K562 (cell line): Measurements from ENCODE around the gene C6orf47. TPM values are rescaled to one million over a fixed set of nuclear protein-coding genes. Genes with fewer than 3 reads are reported as not detected.

ENCODE experiments used
- BCLAF1 ChIP-seq, 2 experiments: fragments of 450-650 bp in 1 of 2; IDR thresholded peaks; 2 replicates each; pipeline ENCODE4 v1.6.1; 2011 to 2017; ENCODE audit warnings: low read depth in 2 of 2, antibody characterized with exemption in 1 of 2, borderline replicate concordance in 1 of 2, low read length in 1 of 2, mild to moderate bottlenecking in 1 of 2, mixed read lengths in 1 of 2; ENCODE audit not compliant: control insufficient read depth in 1 of 2
- CC2D1A ChIP-seq: fragments of 450-650 bp; IDR thresholded peaks from 2 replicates; pipeline ENCODE4 v1.6.1; 2017; ENCODE audit warnings: mild to moderate bottlenecking
- DEAF1 ChIP-seq: fragments of 450-650 bp; formaldehyde crosslinking; IDR thresholded peaks from 2 replicates; pipeline ENCODE4 v1.4.0; 2020; ENCODE audit warnings: mild to moderate bottlenecking, moderate library complexity
- E2F3 ChIP-seq: fragments of 250-450 bp; sonication (Bioruptor Pico); IDR thresholded peaks from 2 replicates; pipeline ENCODE4 v1.4.0; 2020; ENCODE audit warnings: mild to moderate bottlenecking
- E2F6 ChIP-seq, 2 experiments: IDR thresholded peaks; 2 replicates each; pipeline ENCODE4 v1.6.1; 2011; ENCODE audit warnings: borderline replicate concordance in 1 of 2, control low read depth in 1 of 2, low read depth in 1 of 2, low read length in 1 of 2, mild to moderate bottlenecking in 1 of 2, mixed read lengths in 1 of 2, moderate library complexity in 1 of 2; ENCODE audit not compliant: insufficient read depth in 1 of 2, insufficient read length in 1 of 2, poor library complexity in 1 of 2, severe bottlenecking in 1 of 2; ENCODE audit errors: extremely low read depth in 1 of 2
- FOSL1 ChIP-seq: fragments of 200-800 bp; sonication (Bioruptor generic); conservative IDR thresholded peaks from 2 replicates; pipeline ENCODE4 v1.6.1; 2016; ENCODE audit warnings: missing genetic modification characterization, missing compliant biosample characterization
- HINFP ChIP-seq: fragments of 450-650 bp; conservative IDR thresholded peaks from 2 replicates; pipeline ENCODE4 v1.6.1; 2016; ENCODE audit warnings: missing genetic modification characterization, low read depth, mild to moderate bottlenecking, control low read depth, missing compliant biosample characterization
- KDM2B ChIP-seq: fragments of 250-450 bp; sonication (Bioruptor Pico); IDR thresholded peaks from 2 replicates; pipeline ENCODE4 v1.8.0; 2021; ENCODE audit warnings: mild to moderate bottlenecking, moderate library complexity
- NR0B1 ChIP-seq: fragments of 450-650 bp; IDR thresholded peaks from one replicate; pipeline ENCODE4 v1.6.1; 2018; ENCODE audit warnings: mild to moderate bottlenecking, moderate library complexity; ENCODE audit not compliant: partially characterized antibody
- PATZ1 ChIP-seq: fragments of 250-450 bp; sonication (Bioruptor Pico); IDR thresholded peaks from 2 replicates; pipeline ENCODE4 v1.5.0; 2020; ENCODE audit warnings: mild to moderate bottlenecking, borderline replicate concordance
- TAL1 ChIP-seq: fragments of 450-650 bp; IDR thresholded peaks from 2 replicates; pipeline ENCODE4 v1.6.1; 2016; ENCODE audit warnings: mild to moderate bottlenecking
- ZFP30 ChIP-seq: fragments of 250-450 bp; sonication (Bioruptor Pico); IDR thresholded peaks from 2 replicates; pipeline ENCODE4 v1.8.0; 2022; ENCODE audit warnings: moderate library complexity, mild to moderate bottlenecking, inconsistent platforms, borderline replicate concordance
- ZNF274 ChIP-seq: IDR thresholded peaks from 2 replicates; pipeline ENCODE4 v1.6.1; 2011; ENCODE audit warnings: low read depth, mild to moderate bottlenecking, low read length, moderate library complexity, borderline replicate concordance
- ZNF316 ChIP-seq: fragments of 450-650 bp; IDR thresholded peaks from 2 replicates; pipeline ENCODE4 v1.6.1; 2016
- ZSCAN29 ChIP-seq: fragments of 450-650 bp; IDR thresholded peaks from 2 replicates; pipeline ENCODE4 v1.6.1; 2017
- polyA plus RNA-seq, 8 experiments: library from polyadenylated mRNA; depleted of rRNA in 4 of 8; stranded (reverse) in 5 of 8; unstranded in 3 of 8; fragments of >200 nt; fragmentation: Nextera tagmentation in 2 of 8; fragmentation: Illumina TruSeq in 1 of 8; extraction: Ambion mirVana in 2 of 8; extraction: Trizol in 1 of 8; gene quantifications; 2 replicates each; pipeline versions ENCODE4 v1.2.1 to v1.2.3, GENCODE V29; 2011 to 2014; ENCODE audit warnings: inconsistent platforms in 1 of 8, missing spikeins in 1 of 8
- total RNA-seq, 7 experiments: library from RNA; depleted of rRNA in 6 of 7; stranded (reverse); fragments of >200 nt in 6 of 7; fragmentation: Illumina TruSeq in 2 of 7; extraction: Trizol in 2 of 7; gene quantifications; 2 replicates each; pipeline versions ENCODE4 v1.2.1 to v1.2.3, GENCODE V29; 2011 to 2021; ENCODE audit warnings: low replicate concordance in 1 of 7

The C6orf47 gene
- total and polyA plus RNA-seq, 9 of the 15 experiments (the other 6 are each of a cell fraction or from before 2014, with no cell fraction given) = 0.14 to 43.8 (median 27.0) TPM

GRCh38 chr6:31609519-31610406 is 50.8 kb downstream of the C6orf47 start (continued):
- TF ChIP-seq FOSL1 (tag) (no peak), PATZ1 (CRISPR knock-in tag) (no peak), TAL1 (no peak), E2F3 (CRISPR knock-in tag) (no peak), ZNF274 (no peak), KDM2B (CRISPR knock-in tag) (no peak), E2F6 (IDR thresholded peaks at IDR 0.05; ENCODE audit: borderline replicate concordance in 1 of 2, extremely low read depth in 1 of 2, insufficient read depth in 1 of 2, insufficient read length in 1 of 2, low read depth in 1 of 2, low read length in 1 of 2, poor library complexity in 1 of 2, severe bottlenecking in 1 of 2) (no peak), ZNF316 (no peak), DEAF1 (CRISPR knock-in tag) (no peak), BCLAF1 (IDR thresholded peaks at IDR 0.05; ENCODE audit: borderline replicate concordance in 1 of 2, control insufficient read depth in 1 of 2, low read depth in 2 of 2, low read length in 1 of 2) (no peak), ZSCAN29 (no peak), HINFP (tag) (no peak), CC2D1A (no peak), NR0B1 (no peak), ZFP30 (CRISPR knock-in tag) (no peak)
